ENCODE measurements around the gene MTOR. TPM values are rescaled to one million over a fixed set of nuclear protein-coding genes. Genes with fewer than 3 reads are reported as not detected.
"Not testable (repeated sequence)": the region's sequence is repeated elsewhere in the genome, so short reads cannot be mapped to it uniquely, and the experiment has no call there.

The MTOR gene
- total RNA-seq, 6 experiments from 2014 or later: 25.1 to 35.3 (median 32.4) TPM

DNA sequence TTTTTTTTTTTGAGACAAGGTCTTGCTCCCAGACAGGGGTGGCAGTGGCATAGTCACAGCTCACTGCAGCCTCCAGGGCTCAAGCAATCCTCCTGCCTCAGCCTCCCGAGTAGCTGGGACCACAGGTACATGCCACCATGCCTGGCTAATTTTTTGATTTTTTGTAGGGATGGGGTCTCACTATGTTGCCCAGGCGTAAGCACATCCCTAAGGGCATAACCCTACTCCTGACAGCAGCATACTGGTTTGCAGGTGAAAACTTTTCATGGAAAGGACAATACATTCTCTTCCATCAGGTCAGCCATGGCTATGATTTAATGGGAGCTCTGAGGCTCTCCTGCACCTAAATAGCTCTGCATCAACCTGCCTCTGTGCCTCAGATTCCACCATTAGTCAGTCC lies 40.0 kb upstream of the MTOR start:
- 78% methylated on average over 1 of the region's 2 CpGs for WGBS (ENCODE audit: insufficient coverage, low coverage, low lambda C conversion rate, missing lambda C conversion rate)
- no peak for TF ChIP-seq POLR2A (IDR thresholded peaks at IDR 0.05)
- no peak for TF ChIP-seq CTCF (IDR thresholded peaks at IDR 0.05)
- H3K27me3 ChIP-seq: no peaks in the 10 kb centered on the region
- H3K36me3 ChIP-seq: no peaks in the 10 kb centered on the region
- no peaks in the 10 kb centered on the region for H3K4me1 ChIP-seq
- no peaks in the 10 kb centered on the region for H3K9me3 ChIP-seq
- H3K4me3 ChIP-seq: no peak overlapping the region
- DNase-seq: no peak
- intact Hi-C loops (cut with DNase I): no loop called here
- no peak for ATAC-seq
- H3K27ac ChIP-seq: no peak overlapping the region

GRCh38 chr1:11301601-11302000 lies 39.2 kb upstream of the MTOR start:
- no peaks in the 10 kb centered on the region for H3K27me3 ChIP-seq
- DNase-seq (no peak), ATAC-seq (no peak)
- no peaks in the 10 kb centered on the region for H3K9me3 ChIP-seq
- intact Hi-C loops (cut with DNase I): no loop called here
- H3K36me3 ChIP-seq: no peaks in the 10 kb centered on the region
- no peak for TF ChIP-seq POLR2A (IDR thresholded peaks at IDR 0.05)
- no peak for TF ChIP-seq CTCF (IDR thresholded peaks at IDR 0.05)
- H3K4me1 ChIP-seq: no peaks in the 10 kb centered on the region
- 69% methylated on average over 8 of the region's 9 CpGs for whole genome bisulfite sequencing (ENCODE audit: insufficient coverage, low coverage, low lambda C conversion rate, missing lambda C conversion rate)
- no peak overlapping the region for H3K27ac ChIP-seq
- no peak overlapping the region for H3K4me3 ChIP-seq

DNA sequence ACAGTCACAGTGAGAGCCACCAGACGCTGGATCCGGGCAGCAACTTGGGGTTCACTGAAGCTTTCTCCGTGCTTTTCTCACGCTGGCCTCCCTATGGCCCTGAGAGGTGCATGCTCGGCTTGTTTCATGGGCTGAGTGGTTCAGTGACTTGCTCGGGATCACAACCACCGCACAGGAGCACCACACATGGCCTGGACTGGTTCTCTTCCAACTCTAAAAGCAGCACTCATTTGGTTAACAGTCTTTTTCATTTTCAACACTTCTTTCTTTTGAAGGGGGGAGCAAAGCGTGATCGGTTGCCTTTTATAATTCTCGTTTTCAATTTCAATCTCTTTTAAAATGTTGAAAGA lies 36.8 kb upstream of the MTOR start:
- Histone ChIP-seq H3K27ac (no peak overlapping the region), H3K27me3 (no peaks in the 10 kb centered on the region), H3K36me3 (no peaks in the 10 kb centered on the region), H3K4me3 (no peak overlapping the region), H3K4me1 (no peaks in the 10 kb centered on the region), H3K9me3 (no peaks in the 10 kb centered on the region)
- DNase-seq (no peak), ATAC-seq (no peak)
- intact Hi-C loops (cut with DNase I): no loop called here
- TF ChIP-seq CTCF (IDR thresholded peaks at IDR 0.05) (no peak), POLR2A (IDR thresholded peaks at IDR 0.05) (no peak)
- WGBS (ENCODE audit: insufficient coverage, low coverage, low lambda C conversion rate, missing lambda C conversion rate): 62% methylated on average over 10 of the region's 10 CpGs

GRCh38 chr1:11298390-11299224 lies 36.3 kb upstream of the MTOR start:
- Histone ChIP-seq H3K27me3 (no peaks in the 10 kb centered on the region), H3K9me3 (no peaks in the 10 kb centered on the region), H3K27ac (no peak overlapping the region), H3K4me3 (no peak overlapping the region), H3K4me1 (no peaks in the 10 kb centered on the region), H3K36me3 (no peaks in the 10 kb centered on the region)
- ATAC-seq (no peak), DNase-seq (no peak)
- no peak for TF ChIP-seq CTCF (IDR thresholded peaks at IDR 0.05)
- no peak for TF ChIP-seq POLR2A (IDR thresholded peaks at IDR 0.05)
- intact Hi-C loops (cut with DNase I): no loop called here
- 83% methylated on average over 7 of the region's 12 CpGs for WGBS (ENCODE audit: insufficient coverage, low coverage, low lambda C conversion rate, missing lambda C conversion rate)

DNA sequence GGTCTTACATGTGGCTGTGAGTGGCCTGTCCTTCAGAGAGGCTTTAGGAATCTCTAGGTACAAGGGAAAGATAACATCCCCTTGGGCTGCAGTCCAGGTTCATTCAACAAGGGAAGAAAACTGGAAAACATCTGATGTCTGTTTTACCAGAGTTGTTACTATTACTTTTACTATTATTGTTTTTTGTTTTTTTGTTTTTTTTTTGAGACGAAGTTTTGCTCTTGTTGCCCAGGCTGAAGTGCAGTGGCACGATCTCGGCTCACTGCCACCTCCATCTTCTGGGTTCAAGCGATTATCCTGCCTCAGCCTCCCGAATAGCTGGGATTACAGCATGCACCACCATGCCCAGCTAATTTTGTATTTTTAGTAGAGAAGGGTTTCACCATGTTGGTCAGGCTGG lies 35.4 kb upstream of the MTOR start:
- H3K27ac ChIP-seq; H3K4me1 ChIP-seq; ATAC-seq; H3K9me3 ChIP-seq; DNase-seq; H3K27me3 ChIP-seq; intact Hi-C loops (cut with DNase I); H3K4me3 ChIP-seq; H3K36me3 ChIP-seq: not testable (repeated sequence)
- 100% methylated on average over 2 of the region's 5 CpGs for WGBS (ENCODE audit: insufficient coverage, low coverage, low lambda C conversion rate, missing lambda C conversion rate)

All from right lobe of liver (tissue), 6 donors.